ENCODE results near the gene PLD3.

Gene PLD3

DNA sequence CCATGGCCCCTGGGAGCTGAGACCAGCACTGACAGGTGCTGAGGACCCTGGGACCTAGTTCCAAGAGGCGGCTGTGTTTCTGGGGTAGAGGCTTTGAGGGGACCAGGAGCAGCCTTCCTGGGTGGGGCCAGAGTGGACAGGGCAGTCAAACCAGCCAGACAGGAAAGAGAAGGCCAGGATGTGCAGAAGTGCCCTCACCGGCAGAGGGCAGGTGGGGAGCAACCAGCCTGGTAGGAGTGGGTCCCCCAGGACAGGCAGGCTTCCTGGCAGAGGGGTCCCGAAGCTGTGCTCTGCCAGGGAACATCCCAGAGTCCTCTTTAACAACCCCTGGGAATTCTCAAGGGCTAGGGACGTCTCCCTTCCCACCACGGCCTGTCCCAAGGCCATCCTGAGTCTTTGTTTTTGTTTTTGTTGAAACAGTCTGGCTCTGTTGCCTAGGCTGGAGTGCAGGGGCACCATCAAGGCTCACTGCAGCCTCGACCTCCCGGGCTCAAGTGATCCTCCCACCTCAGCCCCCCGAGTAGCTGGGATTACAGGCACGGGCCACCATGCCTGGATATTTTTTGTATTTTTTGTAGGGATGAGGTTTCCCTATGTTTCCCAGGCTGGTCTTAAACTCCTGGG lies 44.5 kb downstream of the PLD3 start:
- Histone ChIP-seq H3K27me3 (ENCODE audit: insufficient read depth, low read length) (peaks cover 7% of the 10 kb centered on the region), H2AFZ (ENCODE audit: low read length) (no peak overlapping the region), H3K79me2 (ENCODE audit: insufficient read depth, low read length) (no peaks in the 10 kb centered on the region), H3K9me2 (ENCODE audit: low read depth, low read length) (no peaks in the 10 kb centered on the region), H4K20me1 (ENCODE audit: insufficient read depth, low read length) (no peaks in the 10 kb centered on the region), H3F3A (ENCODE audit: insufficient read depth, low read length) (no peaks in the 10 kb centered on the region), H3K4me2 (ENCODE audit: low read length) (no peak overlapping the region), H3K9ac (ENCODE audit: low read length) (no peak overlapping the region), H3K4me1 (ENCODE audit: insufficient read depth, low read length, severe bottlenecking) (no peaks in the 10 kb centered on the region), H3K9me3 (ENCODE audit: low read length) (no peaks in the 10 kb centered on the region), H3K27ac (ENCODE audit: low read depth, low read length, poor library complexity, severe bottlenecking) (no peak overlapping the region), H3K36me3 (ENCODE audit: insufficient read depth, low read length) (no peaks in the 10 kb centered on the region), H3K4me3 (ENCODE audit: low read depth, low read length, poor library complexity, severe bottlenecking) (no peak overlapping the region)
- TF ChIP-seq, protein P1, sequence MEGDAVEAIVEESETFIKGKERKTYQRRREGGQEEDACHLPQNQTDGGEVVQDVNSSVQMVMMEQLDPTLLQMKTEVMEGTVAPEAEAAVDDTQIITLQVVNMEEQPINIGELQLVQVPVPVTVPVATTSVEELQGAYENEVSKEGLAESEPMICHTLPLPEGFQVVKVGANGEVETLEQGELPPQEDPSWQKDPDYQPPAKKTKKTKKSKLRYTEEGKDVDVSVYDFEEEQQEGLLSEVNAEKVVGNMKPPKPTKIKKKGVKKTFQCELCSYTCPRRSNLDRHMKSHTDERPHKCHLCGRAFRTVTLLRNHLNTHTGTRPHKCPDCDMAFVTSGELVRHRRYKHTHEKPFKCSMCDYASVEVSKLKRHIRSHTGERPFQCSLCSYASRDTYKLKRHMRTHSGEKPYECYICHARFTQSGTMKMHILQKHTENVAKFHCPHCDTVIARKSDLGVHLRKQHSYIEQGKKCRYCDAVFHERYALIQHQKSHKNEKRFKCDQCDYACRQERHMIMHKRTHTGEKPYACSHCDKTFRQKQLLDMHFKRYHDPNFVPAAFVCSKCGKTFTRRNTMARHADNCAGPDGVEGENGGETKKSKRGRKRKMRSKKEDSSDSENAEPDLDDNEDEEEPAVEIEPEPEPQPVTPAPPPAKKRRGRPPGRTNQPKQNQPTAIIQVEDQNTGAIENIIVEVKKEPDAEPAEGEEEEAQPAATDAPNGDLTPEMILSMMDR (IDR thresholded peaks at IDR 0.05; ENCODE audit: low read length): peak; percentile 36
- no peak for TF ChIP-seq EZH2 (IDR thresholded peaks at IDR 0.05; ENCODE audit: borderline replicate concordance, low read length)

DNA sequence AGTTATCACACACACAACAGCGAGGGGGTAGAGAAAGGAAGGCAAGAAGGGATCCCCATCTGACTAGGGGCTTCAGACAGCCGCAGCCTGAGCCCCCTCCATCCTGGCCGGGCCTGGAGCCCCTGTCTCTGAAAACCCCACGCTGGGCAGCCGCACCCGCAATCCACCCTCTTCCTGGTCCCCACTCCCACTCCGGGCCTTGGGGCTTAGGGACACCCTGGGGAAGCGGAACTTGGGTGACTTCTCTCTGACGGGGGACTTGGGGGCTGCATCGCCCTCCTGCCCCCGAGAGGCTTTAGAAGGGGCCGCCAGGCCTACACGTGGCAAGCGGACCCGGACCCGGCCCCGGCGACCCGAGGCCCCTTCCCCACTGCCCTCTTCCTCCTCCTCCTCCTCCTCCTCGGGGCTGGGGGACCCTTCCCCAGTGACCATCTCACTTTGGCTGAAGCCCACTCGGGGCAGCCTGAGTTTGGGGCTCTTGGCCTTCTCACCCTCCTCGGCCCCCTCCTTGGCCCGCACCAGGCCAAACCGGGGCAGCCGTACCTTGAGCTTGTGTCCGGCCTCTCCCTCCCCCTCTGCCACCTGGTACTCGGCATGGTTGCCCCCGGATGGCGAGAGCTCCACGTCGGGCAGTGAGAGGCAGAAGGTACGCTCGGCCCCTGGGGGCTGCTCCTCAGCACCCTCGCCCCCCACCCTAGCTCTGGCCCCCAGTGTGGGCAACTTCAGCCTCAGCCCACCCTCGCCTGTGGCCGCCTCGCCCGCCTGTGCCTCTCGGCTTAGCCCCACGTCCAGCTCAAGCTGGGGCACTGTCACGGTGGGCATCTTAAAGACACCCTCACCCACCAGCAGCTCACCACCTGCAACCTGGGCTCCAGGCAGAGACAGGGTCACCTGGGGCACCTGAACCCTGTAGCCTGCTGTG lies 45.7 kb downstream of the PLD3 start:
- Histone ChIP-seq H3K79me2 (ENCODE audit: insufficient read depth, low read length) (no peaks in the 10 kb centered on the region), H3K27ac (ENCODE audit: low read depth, low read length, poor library complexity, severe bottlenecking) (no peak overlapping the region), H4K20me1 (ENCODE audit: insufficient read depth, low read length) (no peaks in the 10 kb centered on the region), H3K4me2 (ENCODE audit: low read length) (no peak overlapping the region), H3K36me3 (ENCODE audit: insufficient read depth, low read length) (no peaks in the 10 kb centered on the region), H2AFZ (ENCODE audit: low read length) (no peak overlapping the region), H3K9ac (ENCODE audit: low read length) (no peak overlapping the region), H3K4me1 (ENCODE audit: insufficient read depth, low read length, severe bottlenecking) (no peaks in the 10 kb centered on the region), H3F3A (ENCODE audit: insufficient read depth, low read length) (no peaks in the 10 kb centered on the region), H3K9me2 (ENCODE audit: low read depth, low read length) (no peaks in the 10 kb centered on the region), H3K9me3 (ENCODE audit: low read length) (no peaks in the 10 kb centered on the region), H3K27me3 (ENCODE audit: insufficient read depth, low read length) (peaks cover 3% of the 10 kb centered on the region), H3K4me3 (ENCODE audit: low read depth, low read length, poor library complexity, severe bottlenecking) (no peak overlapping the region)
- TF ChIP-seq, protein P1 (IDR thresholded peaks at IDR 0.05; ENCODE audit: low read length): no peak
- TF ChIP-seq EZH2 (IDR thresholded peaks at IDR 0.05; ENCODE audit: borderline replicate concordance, low read length): no peak

DNA sequence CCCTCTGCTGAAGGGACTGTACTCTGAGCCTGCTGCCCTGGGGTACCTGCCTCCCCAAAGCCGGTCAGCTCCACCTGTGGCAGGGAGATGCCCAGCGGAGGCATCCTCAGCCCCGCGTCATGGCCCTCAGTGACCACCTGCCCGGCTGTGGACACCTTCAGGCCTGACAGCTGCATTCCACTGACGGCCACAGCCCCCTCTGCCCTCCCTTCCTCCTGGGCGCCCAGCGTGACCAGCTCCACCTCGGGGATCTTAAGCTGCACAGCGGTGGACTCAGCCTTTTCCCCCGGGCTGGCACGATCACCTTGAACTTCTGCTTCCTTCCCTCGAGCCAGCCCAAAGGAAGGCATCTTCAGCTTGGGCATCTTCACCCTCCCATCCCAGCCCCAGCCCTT lies 46.3 kb downstream of the PLD3 start:
- H3K27me3 ChIP-seq (ENCODE audit: insufficient read depth, low read length): peaks cover 3% of the 10 kb centered on the region
- no peak overlapping the region for H3K9ac ChIP-seq (ENCODE audit: low read length)
- H3K9me2 ChIP-seq (ENCODE audit: low read depth, low read length): no peaks in the 10 kb centered on the region
- no peaks in the 10 kb centered on the region for H3K36me3 ChIP-seq (ENCODE audit: insufficient read depth, low read length)
- H3F3A ChIP-seq (ENCODE audit: insufficient read depth, low read length): no peaks in the 10 kb centered on the region
- TF ChIP-seq, protein P1 (IDR thresholded peaks at IDR 0.05; ENCODE audit: low read length): no peak
- TF ChIP-seq EZH2 (IDR thresholded peaks at IDR 0.05; ENCODE audit: borderline replicate concordance, low read length): no peak
- no peak overlapping the region for H3K27ac ChIP-seq (ENCODE audit: low read depth, low read length, poor library complexity, severe bottlenecking)
- no peaks in the 10 kb centered on the region for H4K20me1 ChIP-seq (ENCODE audit: insufficient read depth, low read length)
- H3K9me3 ChIP-seq (ENCODE audit: low read length): no peaks in the 10 kb centered on the region
- no peak overlapping the region for H2AFZ ChIP-seq (ENCODE audit: low read length)
- no peak overlapping the region for H3K4me2 ChIP-seq (ENCODE audit: low read length)
- no peak overlapping the region for H3K4me3 ChIP-seq (ENCODE audit: low read depth, low read length, poor library complexity, severe bottlenecking)
- H3K4me1 ChIP-seq (ENCODE audit: insufficient read depth, low read length, severe bottlenecking): no peaks in the 10 kb centered on the region
- H3K79me2 ChIP-seq (ENCODE audit: insufficient read depth, low read length): no peaks in the 10 kb centered on the region
